Endothelial cell of umbilical vein (primary cell): ENCODE data around the gene OAS3. TPM values are rescaled to one million over a fixed set of nuclear protein-coding genes. Genes with fewer than 3 reads are reported as not detected.

Source experiments
- BruUV-seq: library from RNA; stranded (reverse); fragments of 400-500 nt; replicated peaks from 2 replicates; lab custom pipeline; 2021; lab: Mats Ljungman, UMichigan
- CTCF ChIA-PET: fragments of 300-600, 350-600 bp; sonication (Branson Sonifier 250); formaldehyde crosslinking; loops from one replicate; lab custom pipeline; 2021; ENCODE audit warnings: antibody characterized with exemption, inconsistent platforms; lab: Charles Lee
- POLR2A ChIA-PET: fragments of 300-600, 350-600 bp; sonication (Branson Sonifier 250); formaldehyde crosslinking; loops from one replicate; lab custom pipeline; 2021; ENCODE audit warnings: antibody characterized with exemption, inconsistent platforms; lab: Charles Lee
- DNase-seq: peaks from one replicate; pipeline ENCODE4 v3.0.0-alpha.2; 2011; ENCODE audit warnings: low read depth, low spot score
- FAIRE-seq: peaks from 2 replicates; lab custom pipeline; 2011; peaks lifted over from hg19 to GRCh38; lab: Jason Lieb, UNC
- H2AFZ ChIP-seq: 2 replicates; pipeline ENCODE4 v1.6.0; 2012; ENCODE audit warnings: low read depth, low read length, control low read depth, inconsistent platforms
- H3K27ac ChIP-seq: 2 replicates; pipeline ENCODE4 v1.5.1; 2011; ENCODE audit warnings: low read depth, mild to moderate bottlenecking, control low read depth, low read length, moderate library complexity; ENCODE audit not compliant: insufficient read depth
- H3K27me3 ChIP-seq, 2 experiments: 2 replicates each; pipeline versions ENCODE4 v1.6.0 to v1.6.1; 2011; ENCODE audit warnings: low read length in 2 of 2, mixed read lengths in 1 of 2; ENCODE audit not compliant: control insufficient read depth in 2 of 2, insufficient read depth in 2 of 2
- H3K36me3 ChIP-seq, 2 experiments: 2 replicates in 1 of 2; 3 replicates in 1 of 2; pipeline ENCODE4 v1.5.1; 2011; ENCODE audit warnings: low read length in 2 of 2, mild to moderate bottlenecking in 1 of 2, moderate library complexity in 1 of 2; ENCODE audit not compliant: control insufficient read depth in 2 of 2, insufficient read depth in 2 of 2; ENCODE audit errors: extremely low read depth in 1 of 2
- H3K4me1 ChIP-seq: 3 replicates; pipeline ENCODE4 v1.5.1; 2011; ENCODE audit warnings: mild to moderate bottlenecking, low read length; ENCODE audit not compliant: control insufficient read depth, insufficient read depth; ENCODE audit errors: extremely low read depth
- H3K4me2 ChIP-seq: 2 replicates; pipeline ENCODE4 v1.6.1; 2011; ENCODE audit warnings: low read length, control low read depth, mixed read lengths; ENCODE audit not compliant: insufficient read depth
- H3K4me3 ChIP-seq, 3 experiments: fragments of 200-600 bp in 1 of 3; sonication (generic), shearing (Covaris generic) in 1 of 3; replicated peaks in 1 of 3; 2 replicates each; pipeline ENCODE4 v1.5.1; 2011 to 2016; ENCODE audit warnings: control low read depth in 3 of 3, low read length in 3 of 3, mild to moderate bottlenecking in 2 of 3, inconsistent platforms in 1 of 3, low read depth in 1 of 3, moderate library complexity in 1 of 3; ENCODE audit not compliant: insufficient read depth in 1 of 3
- H3K79me2 ChIP-seq: 2 replicates; pipeline ENCODE4 v1.6.0; 2012; ENCODE audit warnings: low read length, inconsistent platforms; ENCODE audit not compliant: control insufficient read depth, insufficient read depth
- H3K9ac ChIP-seq: replicated peaks from 2 replicates; pipeline ENCODE3; 2011; ENCODE audit warnings: low read length, control low read depth; ENCODE audit not compliant: insufficient read depth; ENCODE audit errors: extremely low read depth
- H3K9me1 ChIP-seq: replicated peaks from 3 replicates; pipeline ENCODE4 v1.6.0; 2011; ENCODE audit warnings: mild to moderate bottlenecking, low read length; ENCODE audit not compliant: control insufficient read depth, insufficient read depth; ENCODE audit errors: extremely low read depth
- H3K9me3 ChIP-seq: replicated peaks from 2 replicates; pipeline ENCODE4 v1.5.1; 2012; ENCODE audit warnings: low read length, inconsistent platforms; ENCODE audit not compliant: control insufficient read depth, insufficient read depth
- H4K20me1 ChIP-seq: replicated peaks from 2 replicates; pipeline ENCODE3; 2011; ENCODE audit warnings: mild to moderate bottlenecking, low read length; ENCODE audit not compliant: control insufficient read depth, insufficient read depth; ENCODE audit errors: extremely low read depth
- EZH2 ChIP-seq: IDR thresholded peaks from 2 replicates; pipeline ENCODE4 v1.6.1; 2012; ENCODE audit warnings: borderline replicate concordance, low read depth, mild to moderate bottlenecking, moderate library complexity, low read length, inconsistent platforms; ENCODE audit not compliant: severe bottlenecking
- FOS ChIP-seq: IDR thresholded peaks from 2 replicates; pipeline ENCODE4 v1.6.1; 2011; ENCODE audit warnings: mild to moderate bottlenecking, low read length, moderate library complexity, borderline replicate concordance; ENCODE audit not compliant: insufficient read depth
- GATA2 ChIP-seq: IDR thresholded peaks from 2 replicates; pipeline ENCODE4 v1.7.0; 2011; ENCODE audit warnings: low read depth, mild to moderate bottlenecking, moderate library complexity, mixed read lengths, low read length; ENCODE audit not compliant: insufficient read length, insufficient read depth
- JUN ChIP-seq: IDR thresholded peaks from 2 replicates; pipeline ENCODE4 v1.6.1; 2011; ENCODE audit warnings: borderline replicate concordance, low read depth; ENCODE audit not compliant: insufficient read length, insufficient read depth
- MYC ChIP-seq: IDR thresholded peaks from one replicate; pipeline ENCODE4 v1.6.1; 2011; ENCODE audit warnings: mild to moderate bottlenecking, low read depth, low read length
- POLR2A ChIP-seq: IDR thresholded peaks from 2 replicates; pipeline ENCODE4 v1.6.1; 2012; ENCODE audit warnings: low read depth, mild to moderate bottlenecking, control low read depth, low read length
- POLR2AphosphoS5 ChIP-seq: IDR thresholded peaks from 2 replicates; pipeline ENCODE4 v1.6.1; 2012; ENCODE audit warnings: low read depth, mild to moderate bottlenecking, control low read depth, low read length, moderate library complexity; ENCODE audit not compliant: insufficient read depth
- dilution Hi-C: fragments of 300-500 bp; cut with MboI; formaldehyde crosslinking; loops from one replicate; pipeline ENCODE4 v1.15.0; 2019; ENCODE audit warnings: low sequenced_read_pairs; ENCODE audit not compliant: extremely low pct_ligation_motif_present
- intact Hi-C: fragments of 100-400 bp; cut with micrococcal nuclease; formaldehyde crosslinking; loops from one replicate; pipeline ENCODE4 v1.10.0; 2022
- polyA plus RNA-seq, 4 experiments: library from polyadenylated mRNA; depleted of rRNA in 3 of 4; stranded (reverse) in 3 of 4; unstranded in 1 of 4; fragments of >200 nt; gene quantifications; 2 replicates each; pipeline versions ENCODE4 v1.2.1 to v1.2.3, GENCODE V29; 2011 to 2012; ENCODE audit warnings: missing spikeins in 1 of 4
- total RNA-seq: library from RNA; stranded (reverse); gene quantifications from 2 replicates; pipeline ENCODE4 v1.2.3, GENCODE V29; 2021
- TF ChIP-seq, protein P1 (sequence below), 2 donors: IDR thresholded peaks; 1 replicate in 1 of 2; 2 replicates in 1 of 2; pipeline ENCODE4 v1.5.1; 2011; ENCODE audit warnings: low read length in 2 of 2, mild to moderate bottlenecking in 2 of 2, moderate library complexity in 2 of 2, control low read depth in 1 of 2, inconsistent platforms in 1 of 2, low read depth in 1 of 2; ENCODE audit not compliant: insufficient read depth in 1 of 2; ENCODE audit errors: extremely low read depth in 1 of 2
- TF ChIP-seq, protein P2 (sequence below): IDR thresholded peaks from 2 replicates; pipeline ENCODE4 v1.6.1; 2011; ENCODE audit not compliant: insufficient read depth, insufficient read length

OAS3 gene
- total and polyA plus RNA-seq, 2 donors (not counting 3 experiments of a cell fraction or from before 2014, with no cell fraction given) = 13.1 to 19.8 TPM

- no peaks in the 10 kb centered on the region for H3K36me3 ChIP-seq
- no peak overlapping the region for H3K4me2 ChIP-seq
- BruUV-seq = no TSS peak
- TF ChIP-seq MYC (no peak), EZH2 (no peak), GATA2 (no peak), JUN (no peak), POLR2A (no peak), FOS (no peak), POLR2AphosphoS5 (no peak)
- TF ChIP-seq, protein P1, sequence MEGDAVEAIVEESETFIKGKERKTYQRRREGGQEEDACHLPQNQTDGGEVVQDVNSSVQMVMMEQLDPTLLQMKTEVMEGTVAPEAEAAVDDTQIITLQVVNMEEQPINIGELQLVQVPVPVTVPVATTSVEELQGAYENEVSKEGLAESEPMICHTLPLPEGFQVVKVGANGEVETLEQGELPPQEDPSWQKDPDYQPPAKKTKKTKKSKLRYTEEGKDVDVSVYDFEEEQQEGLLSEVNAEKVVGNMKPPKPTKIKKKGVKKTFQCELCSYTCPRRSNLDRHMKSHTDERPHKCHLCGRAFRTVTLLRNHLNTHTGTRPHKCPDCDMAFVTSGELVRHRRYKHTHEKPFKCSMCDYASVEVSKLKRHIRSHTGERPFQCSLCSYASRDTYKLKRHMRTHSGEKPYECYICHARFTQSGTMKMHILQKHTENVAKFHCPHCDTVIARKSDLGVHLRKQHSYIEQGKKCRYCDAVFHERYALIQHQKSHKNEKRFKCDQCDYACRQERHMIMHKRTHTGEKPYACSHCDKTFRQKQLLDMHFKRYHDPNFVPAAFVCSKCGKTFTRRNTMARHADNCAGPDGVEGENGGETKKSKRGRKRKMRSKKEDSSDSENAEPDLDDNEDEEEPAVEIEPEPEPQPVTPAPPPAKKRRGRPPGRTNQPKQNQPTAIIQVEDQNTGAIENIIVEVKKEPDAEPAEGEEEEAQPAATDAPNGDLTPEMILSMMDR (IDR thresholded peaks at IDR 0.05; ENCODE audit: extremely low read depth in 1 of 2, insufficient read depth in 1 of 2, low read depth in 1 of 2, low read length in 2 of 2) = no peak
- TF ChIP-seq, protein P2, sequence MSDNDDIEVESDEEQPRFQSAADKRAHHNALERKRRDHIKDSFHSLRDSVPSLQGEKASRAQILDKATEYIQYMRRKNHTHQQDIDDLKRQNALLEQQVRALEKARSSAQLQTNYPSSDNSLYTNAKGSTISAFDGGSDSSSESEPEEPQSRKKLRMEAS = no peak
- H3K79me2 ChIP-seq = no peaks in the 10 kb centered on the region
- no peaks in the 10 kb centered on the region for H4K20me1 ChIP-seq
- intact Hi-C loops (no loop called here), dilution Hi-C loops (no loop called here)
- no peak overlapping the region for H3K4me3 ChIP-seq
- FAIRE-seq (no peak), DNase-seq (no peak)
- peaks cover 12% of the 10 kb centered on the region for H3K4me1 ChIP-seq
- ChIA-PET POLR2A (no interaction called here), CTCF (interaction anchor here (0.6 to 3.0 kb wide), 3 partner anchors 20 to 397 kb away, joined by 3 to 16 read pairs (median 3); no protein-coding TSS in a partner anchor)
- no peak overlapping the region for H3K27ac ChIP-seq
- H3K27me3 ChIP-seq = no peaks in the 10 kb centered on the region
- H3K9me3 ChIP-seq = no peaks in the 10 kb centered on the region
- no peak overlapping the region for H3K9ac ChIP-seq
- H3K9me1 ChIP-seq = no peaks in the 10 kb centered on the region
- H2AFZ ChIP-seq = no peak overlapping the region
Measured at GRCh38 chr12:112973011-112973735, 34.9 kb downstream of the OAS3 start.
